HG03432 (cell line): ENCODE results near the gene ZBTB42.
"Not testable (repeated sequence)": the region's sequence is repeated elsewhere in the genome, so short reads cannot be mapped to it uniquely, and the experiment has no call there.

ENCODE experiments used
- ATAC-seq: cut with Tn5 transposase; IDR thresholded peaks from one replicate; pipeline ENCODE4 v1.9.1; 2021; ENCODE audit warnings: mild to moderate bottlenecking, moderate library complexity; ENCODE audit not compliant: unreplicated experiment

ZBTB42 gene

GRCh38 chr14:104827177-104828055 lies 26.5 kb downstream of the ZBTB42 start:
- peak; percentile 37 for ATAC-seq

GRCh38 chr14:104830781-104831180 lies 29.9 kb downstream of the ZBTB42 start:
- no peak for ATAC-seq

- ATAC-seq: not testable (repeated sequence)
Measured at GRCh38 chr14:104836171-104836935, 35.5 kb downstream of the ZBTB42 start.

- no peak for ATAC-seq
Measured at GRCh38 chr14:104841730-104842129, 40.8 kb downstream of the ZBTB42 start.

- no peak for ATAC-seq
Measured at GRCh38 chr14:104843006-104843405, 42.1 kb downstream of the ZBTB42 start.

GRCh38 chr14:104843442-104844305 lies 42.8 kb downstream of the ZBTB42 start:
- no peak for ATAC-seq

- no peak for ATAC-seq
Measured at GRCh38 chr14:104844306-104845032, 43.6 kb downstream of the ZBTB42 start.

GRCh38 chr14:104845033-104845666 lies 44.2 kb downstream of the ZBTB42 start:
- ATAC-seq: no peak

- no peak for ATAC-seq
Measured at GRCh38 chr14:104845834-104846441, 45.0 kb downstream of the ZBTB42 start.

GRCh38 chr14:104852280-104852663 lies 51.4 kb downstream of the ZBTB42 start:
- ATAC-seq: no peak
